Activated CD4-positive, alpha-beta T cell treated with anti-CD3 and anti-CD28 coated beads, Interleukin-2, amount 10 ng/mL, durations not matched to agents 7 days and 5 days (primary cell): ENCODE data around the gene COL6A3. TPM values are rescaled to one million over a fixed set of nuclear protein-coding genes. Genes with fewer than 3 reads are reported as not detected.

Source experiments
- CTCF ChIA-PET: fragments of 350-600 bp; sonication (Branson Sonifier 250); formaldehyde crosslinking; loops from one replicate; lab custom pipeline; 2021; ENCODE audit warnings: antibody characterized with exemption; lab: Charles Lee
- POLR2A ChIA-PET: fragments of 350-600 bp; sonication (Branson Sonifier 250); formaldehyde crosslinking; loops from one replicate; lab custom pipeline; 2021; ENCODE audit warnings: antibody characterized with exemption; lab: Charles Lee
- DNase-seq: peaks from one replicate; pipeline ENCODE4 v3.0.0-alpha.2; 2020
- H3K27ac Mint-ChIP-seq: one replicate; pipeline ENCODE4 v1.8.0; 2021; ENCODE audit warnings: mild to moderate bottlenecking, moderate library complexity, mixed read lengths
- H3K27me3 Mint-ChIP-seq: one replicate; pipeline ENCODE4 v1.8.0; 2021; ENCODE audit warnings: mixed read lengths
- H3K36me3 Mint-ChIP-seq: one replicate; pipeline ENCODE4 v1.8.0; 2021; ENCODE audit warnings: low read depth, mixed read lengths
- H3K4me1 Mint-ChIP-seq: one replicate; pipeline ENCODE4 v1.8.0; 2021; ENCODE audit warnings: mixed read lengths
- H3K4me3 Mint-ChIP-seq: one replicate; pipeline ENCODE4 v1.8.0; 2021; ENCODE audit warnings: mild to moderate bottlenecking, moderate library complexity, mixed read lengths
- H3K9me3 Mint-ChIP-seq: one replicate; pipeline ENCODE4 v1.8.0; 2021; ENCODE audit warnings: mixed read lengths
- total RNA-seq, 2 experiments: library from RNA; stranded (reverse); gene quantifications; one replicate each; pipeline ENCODE4 v1.2.3, GENCODE V29; 2021

Gene COL6A3
- total RNA-seq, 2 experiments from 2014 or later = 0.87 to 0.92 TPM

DNA sequence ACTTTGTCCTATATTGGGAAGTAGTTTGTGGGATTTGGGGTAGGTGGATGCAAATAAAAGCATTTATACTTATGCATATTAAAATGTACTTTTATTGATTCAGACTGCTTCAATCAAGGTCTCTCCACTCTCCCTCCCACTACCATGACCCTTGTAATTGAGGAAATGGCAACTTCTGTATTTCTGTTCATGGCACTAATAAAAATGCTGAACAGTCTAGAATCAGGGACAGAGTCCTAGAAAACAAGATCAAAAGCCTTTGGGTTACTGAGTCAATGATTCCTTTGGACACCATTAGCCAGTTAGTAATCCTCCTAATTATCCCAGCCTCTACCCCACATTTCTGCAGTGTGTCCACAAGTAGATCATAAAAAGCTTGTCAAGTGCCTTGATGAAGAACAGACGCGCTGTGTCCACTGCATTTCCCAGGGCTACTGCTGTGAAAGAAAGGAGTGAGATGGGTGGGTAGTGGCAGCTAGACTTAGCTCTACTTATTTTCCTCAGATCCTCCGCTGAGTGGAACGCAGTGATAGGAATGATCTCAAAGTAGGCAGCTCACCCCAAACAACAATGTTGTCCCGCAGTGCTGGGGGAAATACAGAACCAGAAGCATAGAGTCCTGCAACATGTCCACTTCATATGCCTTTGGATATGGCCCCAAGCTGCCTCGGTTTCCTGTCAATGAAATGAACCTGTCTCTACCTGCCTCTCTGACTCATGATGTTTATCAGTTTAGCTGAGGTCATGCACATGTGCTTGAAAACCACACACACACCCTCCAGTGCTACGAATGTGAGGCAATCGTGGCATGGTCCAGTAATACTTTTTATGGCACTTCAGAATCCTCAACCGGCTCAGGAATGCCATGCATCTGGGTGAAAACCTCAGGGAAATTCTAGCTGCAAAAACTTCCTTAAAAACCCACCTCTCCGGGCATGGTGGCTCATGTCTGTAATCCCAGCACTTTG lies 115.5 kb downstream of the COL6A3 start:
- CTCF ChIA-PET = no interaction called here
- Mint-ChIP-seq H3K9me3 (peaks cover 2% of the 10 kb centered on the region), H3K27me3 (peaks cover 15% of the 10 kb centered on the region), H3K4me1 (no peaks in the 10 kb centered on the region), H3K36me3 (no peaks in the 10 kb centered on the region), H3K27ac (no peak overlapping the region), H3K4me3 (no peak overlapping the region)
- POLR2A ChIA-PET = no interaction called here
- DNase-seq = no peak

GRCh38 chr2:237297421-237298150 lies 116.4 kb downstream of the COL6A3 start:
- no peaks in the 10 kb centered on the region for H3K36me3 Mint-ChIP-seq
- H3K9me3 Mint-ChIP-seq = peaks cover 2% of the 10 kb centered on the region
- no peaks in the 10 kb centered on the region for H3K4me1 Mint-ChIP-seq
- no peak for DNase-seq
- peaks cover 22% of the 10 kb centered on the region for H3K27me3 Mint-ChIP-seq
- H3K4me3 Mint-ChIP-seq = no peak overlapping the region
- ChIA-PET POLR2A (no interaction called here), CTCF (no interaction called here)
- H3K27ac Mint-ChIP-seq = no peak overlapping the region

GRCh38 chr2:237296756-237297155 lies 117.2 kb downstream of the COL6A3 start:
- Mint-ChIP-seq H3K4me1 (no peaks in the 10 kb centered on the region), H3K27ac (no peak overlapping the region), H3K4me3 (no peak overlapping the region), H3K9me3 (no peaks in the 10 kb centered on the region), H3K36me3 (no peaks in the 10 kb centered on the region), H3K27me3 (peaks cover 24% of the 10 kb centered on the region)
- DNase-seq = no peak
- ChIA-PET CTCF (no interaction called here), POLR2A (no interaction called here)

DNA sequence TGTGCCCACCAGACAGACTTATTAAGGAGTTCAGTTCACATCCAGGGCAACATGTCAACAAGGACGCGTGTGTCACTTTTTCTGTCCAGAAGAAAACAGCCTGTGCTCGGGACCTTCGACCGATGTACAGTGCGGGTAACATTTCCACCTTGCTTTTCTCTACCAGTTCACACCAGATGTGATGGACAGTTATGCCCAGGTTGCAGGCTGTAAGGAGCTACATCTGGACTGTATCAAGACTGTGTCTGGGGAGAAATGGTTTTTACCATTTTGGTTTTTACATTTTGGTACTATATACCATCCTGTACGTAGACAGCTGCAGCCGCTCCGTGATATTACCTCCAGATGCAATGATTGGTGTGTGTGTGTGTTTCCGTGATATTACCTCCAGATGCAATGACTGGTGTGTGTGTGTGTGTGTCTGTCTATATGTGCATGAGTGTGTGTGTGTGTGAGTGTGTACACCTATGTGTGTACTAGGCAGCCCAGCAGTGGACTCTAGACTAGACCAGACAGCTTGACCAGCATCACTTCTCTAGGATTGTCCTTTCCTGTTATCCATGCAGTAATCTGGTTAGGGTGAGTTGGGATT lies 118.0 kb downstream of the COL6A3 start:
- CTCF ChIA-PET = no interaction called here
- Mint-ChIP-seq H3K4me1 (peaks cover 5% of the 10 kb centered on the region), H3K36me3 (no peaks in the 10 kb centered on the region), H3K27ac (no peak overlapping the region), H3K4me3 (no peak overlapping the region), H3K27me3 (peaks cover 31% of the 10 kb centered on the region), H3K9me3 (no peaks in the 10 kb centered on the region)
- DNase-seq = no peak
- POLR2A ChIA-PET = no interaction called here

DNA sequence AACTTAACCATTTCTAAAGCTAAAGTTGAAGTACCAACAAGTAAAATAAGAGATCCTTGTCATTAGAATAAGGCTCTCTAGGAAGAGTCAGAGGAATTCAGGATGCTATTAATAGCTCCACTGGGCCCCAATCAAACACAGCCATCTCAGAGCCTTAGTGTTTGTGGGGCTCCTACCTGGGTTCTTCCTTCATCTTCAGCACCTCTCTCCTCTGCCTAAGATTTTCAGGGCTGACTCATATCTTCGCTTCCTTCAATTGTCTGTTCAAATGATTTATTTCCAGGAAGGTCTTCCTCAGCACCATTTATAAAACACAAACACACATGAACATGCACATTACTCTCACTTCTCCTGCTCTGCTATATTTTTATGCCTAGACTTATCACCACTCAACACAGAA lies 119.5 kb downstream of the COL6A3 start:
- H3K27ac Mint-ChIP-seq = no peak overlapping the region

GRCh38 chr2:237293978-237294377 lies 120.0 kb downstream of the COL6A3 start:
- no peak for DNase-seq
- POLR2A ChIA-PET = no interaction called here
- Mint-ChIP-seq H3K27ac (no peak overlapping the region), H3K27me3 (peaks cover 43% of the 10 kb centered on the region), H3K4me1 (peaks cover 5% of the 10 kb centered on the region), H3K36me3 (no peaks in the 10 kb centered on the region), H3K4me3 (no peak overlapping the region), H3K9me3 (no peaks in the 10 kb centered on the region)
- CTCF ChIA-PET = no interaction called here

More for the DNA sequence above, 119.5 kb downstream of the COL6A3 start:
- H3K27me3 Mint-ChIP-seq = peaks cover 39% of the 10 kb centered on the region
- CTCF ChIA-PET = no interaction called here
- POLR2A ChIA-PET = no interaction called here
- no peaks in the 10 kb centered on the region for H3K9me3 Mint-ChIP-seq
- peaks cover 5% of the 10 kb centered on the region for H3K4me1 Mint-ChIP-seq
- H3K36me3 Mint-ChIP-seq = no peaks in the 10 kb centered on the region
- no peak for DNase-seq
- H3K4me3 Mint-ChIP-seq = no peak overlapping the region

DNA sequence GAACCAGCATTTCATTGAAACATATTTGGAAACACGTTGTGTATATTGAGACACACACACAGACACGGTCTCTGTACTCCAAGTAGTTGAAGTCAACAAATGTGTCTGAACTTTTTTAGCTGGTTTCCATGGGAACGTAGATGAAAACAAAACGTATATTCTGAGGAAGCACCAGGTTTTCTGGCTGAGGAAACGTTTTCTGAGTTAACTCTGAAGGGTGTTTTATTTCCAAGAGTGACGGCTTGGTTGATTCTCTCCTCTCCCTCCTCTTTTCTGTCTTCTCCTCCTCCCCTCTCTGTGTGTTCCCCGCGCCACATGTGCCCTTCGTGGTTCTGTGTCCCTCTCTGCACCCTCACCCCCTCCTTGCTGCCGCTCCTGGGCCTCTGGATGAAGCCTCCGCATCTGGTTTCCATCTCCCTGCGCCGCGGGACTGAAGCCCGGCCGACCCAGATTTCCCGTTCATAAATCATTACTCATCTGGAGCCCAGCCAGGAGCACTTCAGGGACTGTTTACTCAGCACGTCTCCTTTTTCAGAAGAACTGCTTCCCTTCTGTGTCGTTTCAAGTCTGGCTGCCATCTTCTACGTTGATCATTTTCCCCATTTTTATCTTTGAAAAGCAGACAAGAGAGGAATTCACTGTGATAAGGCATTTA lies 122.7 kb downstream of the COL6A3 start:
- ChIA-PET CTCF (no interaction called here), POLR2A (no interaction called here)
- Mint-ChIP-seq H3K4me3 (no peak overlapping the region), H3K4me1 (peaks cover 5% of the 10 kb centered on the region), H3K9me3 (peaks cover 2% of the 10 kb centered on the region), H3K27ac (no peak overlapping the region), H3K27me3 (peaks cover 48% of the 10 kb centered on the region), H3K36me3 (no peaks in the 10 kb centered on the region)
- no peak for DNase-seq

- ChIA-PET CTCF (no interaction called here), POLR2A (no interaction called here)
- DNase-seq = no peak
- H3K9me3 Mint-ChIP-seq = peaks cover 2% of the 10 kb centered on the region
- H3K36me3 Mint-ChIP-seq = no peaks in the 10 kb centered on the region
- H3K4me1 Mint-ChIP-seq = peaks cover 5% of the 10 kb centered on the region
- peaks cover 46% of the 10 kb centered on the region for H3K27me3 Mint-ChIP-seq
- no peak overlapping the region for H3K4me3 Mint-ChIP-seq
- H3K27ac Mint-ChIP-seq = no peak overlapping the region
Observed at GRCh38 chr2:237290261-237290660, 123.7 kb downstream of the COL6A3 start.

DNA sequence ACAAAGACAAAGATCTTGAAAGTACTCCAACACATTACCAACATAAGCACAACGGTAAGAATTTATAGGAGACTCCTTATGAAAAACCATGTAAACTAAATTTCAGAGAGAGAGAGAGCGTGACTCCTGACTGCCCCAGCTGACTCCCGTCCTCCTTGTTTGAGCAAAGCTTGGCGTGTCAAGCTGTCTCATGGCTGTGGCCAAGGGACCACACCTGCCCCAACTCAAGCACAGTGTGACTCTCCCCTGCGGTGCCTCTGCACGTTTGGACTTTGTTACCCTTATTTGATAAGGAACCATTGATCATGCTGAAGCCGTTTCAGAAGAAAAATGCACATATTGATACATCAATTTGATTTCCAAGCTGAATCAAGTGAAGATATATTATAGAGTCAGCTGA lies 124.8 kb downstream of the COL6A3 start:
- Mint-ChIP-seq H3K9me3 (peaks cover 2% of the 10 kb centered on the region), H3K27me3 (peaks cover 39% of the 10 kb centered on the region)
- POLR2A ChIA-PET = no interaction called here

DNA sequence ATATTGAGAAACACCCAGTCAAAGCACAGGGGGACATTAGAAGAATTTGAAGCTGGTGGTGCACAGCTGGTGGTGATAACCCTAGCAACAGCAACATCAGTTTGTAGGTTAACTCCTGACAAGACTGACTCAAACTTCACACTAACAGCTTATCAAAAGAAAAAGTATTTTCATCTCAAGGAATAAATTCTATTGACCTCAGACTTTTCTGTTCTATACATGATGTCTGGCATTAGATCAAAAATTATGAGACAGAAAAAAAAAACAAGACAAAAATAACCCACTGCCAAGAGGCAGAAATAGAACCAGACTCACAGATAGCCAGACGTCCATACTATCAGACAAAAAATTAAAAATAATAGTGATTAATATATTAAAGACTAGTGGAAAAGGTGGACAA lies 126.1 kb downstream of the COL6A3 start:
- Mint-ChIP-seq H3K4me3 (no peak overlapping the region), H3K4me1 (peaks cover 5% of the 10 kb centered on the region), H3K36me3 (no peaks in the 10 kb centered on the region), H3K27me3 (peaks cover 31% of the 10 kb centered on the region), H3K9me3 (peaks cover 2% of the 10 kb centered on the region), H3K27ac (no peak overlapping the region)
- DNase-seq = no peak
- CTCF ChIA-PET = interaction anchor here (0.6 kb wide), 1 partner anchor 167 kb away, joined by 3 read pairs; no protein-coding TSS in a partner anchor
- POLR2A ChIA-PET = no interaction called here

More for the DNA sequence above, 124.8 kb downstream of the COL6A3 start:
- CTCF ChIA-PET = no interaction called here
- no peaks in the 10 kb centered on the region for H3K36me3 Mint-ChIP-seq
- H3K4me3 Mint-ChIP-seq = no peak overlapping the region
- peaks cover 5% of the 10 kb centered on the region for H3K4me1 Mint-ChIP-seq
- no peak overlapping the region for H3K27ac Mint-ChIP-seq
- no peak for DNase-seq

GRCh38 chr2:237283131-237283928 lies 130.6 kb downstream of the COL6A3 start:
- Mint-ChIP-seq H3K4me3 (no peak overlapping the region), H3K9me3 (peaks cover 2% of the 10 kb centered on the region), H3K4me1 (no peaks in the 10 kb centered on the region), H3K27ac (no peak overlapping the region), H3K27me3 (peaks cover 4% of the 10 kb centered on the region), H3K36me3 (no peaks in the 10 kb centered on the region)
- ChIA-PET CTCF (interaction anchor here (0.6 kb wide), 1 partner anchor 477 kb away, joined by 5 read pairs; no protein-coding TSS in a partner anchor), POLR2A (no interaction called here)
- no peak for DNase-seq

GRCh38 chr2:237282568-237283128 lies 131.3 kb downstream of the COL6A3 start:
- no peak overlapping the region for H3K4me3 Mint-ChIP-seq
- peaks cover 3% of the 10 kb centered on the region for H3K27me3 Mint-ChIP-seq
- H3K36me3 Mint-ChIP-seq = no peaks in the 10 kb centered on the region
- H3K9me3 Mint-ChIP-seq = peaks cover 2% of the 10 kb centered on the region
- no peak for DNase-seq
- no peak overlapping the region for H3K27ac Mint-ChIP-seq
- POLR2A ChIA-PET = no interaction called here
- no peaks in the 10 kb centered on the region for H3K4me1 Mint-ChIP-seq
- CTCF ChIA-PET = no interaction called here
